ENCODE results near the gene EMP3.

Gene EMP3

GRCh38 chr19:48321622-48322591, 3.4 kb upstream of the EMP3 start:
- peak; percentile 98 for DNase-seq (ENCODE audit: low read depth)
- peak overlapping the region; percentile 46 for H3K4me3 ChIP-seq (ENCODE audit: control insufficient read depth, low read depth, low read length)
- no peak for TF ChIP-seq CTCF (conservative IDR thresholded peaks at IDR 0.05; ENCODE audit: control insufficient read depth, insufficient read depth, low read depth, low read length)

- DNase-seq (ENCODE audit: low read depth) = peak; percentile 56
- TF ChIP-seq CTCF (conservative IDR thresholded peaks at IDR 0.05; ENCODE audit: control insufficient read depth, insufficient read depth, low read depth, low read length) = no peak
- H3K4me3 ChIP-seq (ENCODE audit: control insufficient read depth, low read depth, low read length) = no peak overlapping the region
Measured at GRCh38 chr19:48329167-48329891, 4.0 kb downstream of the EMP3 start.

DNA sequence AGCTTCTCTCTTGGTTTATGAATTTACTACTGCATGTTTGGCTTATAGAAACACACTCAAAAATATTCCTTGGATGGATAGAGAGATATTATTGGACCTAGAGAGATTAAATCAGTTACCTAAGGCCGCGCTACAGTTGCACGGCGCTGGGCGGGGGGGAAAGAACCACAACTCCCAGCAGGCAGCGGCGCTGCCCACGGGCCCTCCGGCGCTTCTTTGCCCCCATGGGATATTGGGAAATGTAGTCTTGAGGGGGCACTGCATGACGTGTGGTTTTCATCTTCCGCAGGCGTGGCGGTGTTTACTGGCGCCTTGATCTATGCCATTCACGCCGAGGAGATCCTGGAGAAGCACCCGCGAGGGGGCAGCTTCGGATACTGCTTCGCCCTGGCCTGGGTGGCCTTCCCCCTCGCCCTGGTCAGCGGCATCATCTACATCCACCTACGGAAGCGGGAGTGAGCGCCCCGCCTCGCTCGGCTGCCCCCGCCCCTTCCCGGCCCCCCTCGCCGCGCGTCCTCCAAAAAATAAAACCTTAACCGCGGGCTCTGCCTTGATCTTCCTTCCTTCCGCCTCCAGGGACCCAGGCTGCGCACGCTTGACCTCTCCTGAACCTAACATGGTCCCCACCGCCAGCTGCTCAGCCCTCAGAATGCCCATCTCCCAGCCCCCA, 4.8 kb downstream of the EMP3 start:
- no peak overlapping the region for H3K4me3 ChIP-seq (ENCODE audit: control insufficient read depth, low read depth, low read length)
- no peak for TF ChIP-seq CTCF (conservative IDR thresholded peaks at IDR 0.05; ENCODE audit: control insufficient read depth, insufficient read depth, low read depth, low read length)
- peak; percentile 16 for DNase-seq (ENCODE audit: low read depth)

- no peak for DNase-seq (ENCODE audit: low read depth)
- no peak for TF ChIP-seq CTCF (conservative IDR thresholded peaks at IDR 0.05; ENCODE audit: control insufficient read depth, insufficient read depth, low read depth, low read length)
- no peak overlapping the region for H3K4me3 ChIP-seq (ENCODE audit: control insufficient read depth, low read depth, low read length)
Measured at GRCh38 chr19:48332351-48332661, 7.0 kb downstream of the EMP3 start.

GRCh38 chr19:48332662-48333466, 7.5 kb downstream of the EMP3 start:
- no peak for TF ChIP-seq CTCF (conservative IDR thresholded peaks at IDR 0.05; ENCODE audit: control insufficient read depth, insufficient read depth, low read depth, low read length)
- H3K4me3 ChIP-seq (ENCODE audit: control insufficient read depth, low read depth, low read length) = peak overlapping the region; percentile 31

More at GRCh38 chr19:48332662-48333466, 7.5 kb downstream of the EMP3 start:
- DNase-seq (ENCODE audit: low read depth) = peak; percentile 99
